ENCODE data around the gene ITGA5. TPM values are rescaled to one million over a fixed set of nuclear protein-coding genes. Genes with fewer than 3 reads are reported as not detected.

ITGA5 gene
- total and polyA plus RNA-seq, 9 of the 15 experiments (the other 6 are each of a cell fraction or from before 2014, with no cell fraction given) = 9.1 to 82.1 (median 47.4) TPM

DNA sequence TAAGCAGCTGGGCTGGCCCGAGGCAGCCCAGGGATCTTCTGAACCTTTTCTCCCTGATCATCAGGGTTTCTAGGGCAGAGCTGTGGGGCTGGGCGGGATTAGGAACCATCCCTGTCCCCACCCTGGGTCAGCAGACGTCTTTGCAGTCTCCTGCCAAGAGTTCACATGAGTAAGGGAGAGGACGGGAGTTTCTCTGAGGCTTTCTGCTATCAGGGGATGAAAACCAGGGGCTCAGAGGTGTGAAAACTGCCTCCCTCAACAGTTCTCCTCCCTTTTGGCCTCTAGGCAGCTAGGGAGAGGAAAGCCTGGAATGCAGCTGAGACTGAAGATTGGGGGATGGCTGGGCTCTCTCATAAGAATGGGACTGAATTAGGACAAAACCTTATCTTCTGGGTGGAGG is 42.5 kb downstream of the ITGA5 start:
- WGBS (ENCODE audit: insufficient coverage, low coverage, missing lambda C conversion rate) = 63% methylated on average over 4 of the region's 4 CpGs
- in situ Hi-C loops (cut with MboI) = no loop called here
- ChIA-PET POLR2A (no interaction called here), CTCF (ENCODE audit: low intra/inter-chr PET ratio) (no interaction called here)
- Histone ChIP-seq H2AFZ (ENCODE audit: low read depth, low read length) (no peak overlapping the region), H3K9me3 (replicated peaks; ENCODE audit: control insufficient read depth, insufficient read depth, low read depth, low read length) (no peaks in the 10 kb centered on the region), H3K36me3 (ENCODE audit: control insufficient read depth, insufficient read depth, low read length) (peaks cover 92% of the 10 kb centered on the region), H3K9ac (ENCODE audit: insufficient read depth in 1 of 2, low read depth in 2 of 2, low read length in 2 of 2) (peak overlapping the region in 1 of 2 experiments; percentile 0; a peak in 1 of 4 replicates), H3K4me1 (replicated peaks in 1 of 2; ENCODE audit: control insufficient read depth in 2 of 2, insufficient read depth in 2 of 2, low read length in 2 of 2) (peaks cover 42 to 47% of the 10 kb centered on the region in 2 experiments; a peak in 4 of 5 replicates), H3K79me2 (ENCODE audit: control insufficient read depth, insufficient read depth, low read length) (peaks cover 48% of the 10 kb centered on the region), H3K27ac (ENCODE audit: extremely low read depth, low read depth, low read length) (no peak overlapping the region), H3K4me3 (no peak overlapping the region), H4K20me1 (replicated peaks; ENCODE audit: control insufficient read depth, insufficient read depth, low read length) (peaks cover 12% of the 10 kb centered on the region), H3K27me3 (ENCODE audit: control insufficient read depth in 2 of 2, insufficient read depth in 2 of 2, low read length in 2 of 2) (no peaks in the 10 kb centered on the region), H3K4me2 (ENCODE audit: insufficient read depth, low read length) (no peak overlapping the region; the same call in 1 of the 2 replicates), H3K9me1 (ENCODE audit: control insufficient read depth, insufficient read depth, low read length) (peaks cover 8% of the 10 kb centered on the region)
- ATAC-seq (no peak), DNase-seq (ENCODE audit: extremely low read depth in 1 of 4, low spot score in 3 of 4) (no peak), FAIRE-seq (no peak)
- BruUV-seq (replicated peaks) = no TSS peak
- TF ChIP-seq RBM39 (optimal IDR thresholded peaks at IDR 0.05; ENCODE audit: low read depth, low read length) (no peak), DPF2 (IDR thresholded peaks at IDR 0.05) (no peak), CSDE1 (IDR thresholded peaks at IDR 0.05) (no peak), HNRNPH1 (optimal IDR thresholded peaks at IDR 0.05; ENCODE audit: low read depth, low read length) (no peak), HDAC8 (tag; IDR thresholded peaks at IDR 0.05) (no peak), PREB (CRISPR knock-in tag; IDR thresholded peaks at IDR 0.05) (no peak), PURB (CRISPR knock-in tag; IDR thresholded peaks at IDR 0.05; ENCODE audit: low read depth) (no peak), MECOM (CRISPR knock-in tag; IDR thresholded peaks at IDR 0.05) (no peak), ZNF347 (CRISPR knock-in tag; IDR thresholded peaks at IDR 0.05; ENCODE audit: low read depth) (no peak), MAFG (tag; conservative IDR thresholded peaks at IDR 0.05) (no peak), MYBL2 (IDR thresholded peaks at IDR 0.05; ENCODE audit: low read depth) (no peak), MYBL2 (CRISPR knock-in tag; IDR thresholded peaks at IDR 0.05; ENCODE audit: borderline replicate concordance) (no peak), CC2D1A (IDR thresholded peaks at IDR 0.05) (no peak), ZNF408 (CRISPR knock-in tag; IDR thresholded peaks at IDR 0.05; ENCODE audit: low read depth) (no peak), GTF2A2 (tag; IDR thresholded peaks at IDR 0.05) (no peak), ZZZ3 (IDR thresholded peaks at IDR 0.05) (no peak), ZNF143 (CRISPR knock-in tag; IDR thresholded peaks at IDR 0.05) (no peak)
- TF ChIP-seq, protein P1, sequence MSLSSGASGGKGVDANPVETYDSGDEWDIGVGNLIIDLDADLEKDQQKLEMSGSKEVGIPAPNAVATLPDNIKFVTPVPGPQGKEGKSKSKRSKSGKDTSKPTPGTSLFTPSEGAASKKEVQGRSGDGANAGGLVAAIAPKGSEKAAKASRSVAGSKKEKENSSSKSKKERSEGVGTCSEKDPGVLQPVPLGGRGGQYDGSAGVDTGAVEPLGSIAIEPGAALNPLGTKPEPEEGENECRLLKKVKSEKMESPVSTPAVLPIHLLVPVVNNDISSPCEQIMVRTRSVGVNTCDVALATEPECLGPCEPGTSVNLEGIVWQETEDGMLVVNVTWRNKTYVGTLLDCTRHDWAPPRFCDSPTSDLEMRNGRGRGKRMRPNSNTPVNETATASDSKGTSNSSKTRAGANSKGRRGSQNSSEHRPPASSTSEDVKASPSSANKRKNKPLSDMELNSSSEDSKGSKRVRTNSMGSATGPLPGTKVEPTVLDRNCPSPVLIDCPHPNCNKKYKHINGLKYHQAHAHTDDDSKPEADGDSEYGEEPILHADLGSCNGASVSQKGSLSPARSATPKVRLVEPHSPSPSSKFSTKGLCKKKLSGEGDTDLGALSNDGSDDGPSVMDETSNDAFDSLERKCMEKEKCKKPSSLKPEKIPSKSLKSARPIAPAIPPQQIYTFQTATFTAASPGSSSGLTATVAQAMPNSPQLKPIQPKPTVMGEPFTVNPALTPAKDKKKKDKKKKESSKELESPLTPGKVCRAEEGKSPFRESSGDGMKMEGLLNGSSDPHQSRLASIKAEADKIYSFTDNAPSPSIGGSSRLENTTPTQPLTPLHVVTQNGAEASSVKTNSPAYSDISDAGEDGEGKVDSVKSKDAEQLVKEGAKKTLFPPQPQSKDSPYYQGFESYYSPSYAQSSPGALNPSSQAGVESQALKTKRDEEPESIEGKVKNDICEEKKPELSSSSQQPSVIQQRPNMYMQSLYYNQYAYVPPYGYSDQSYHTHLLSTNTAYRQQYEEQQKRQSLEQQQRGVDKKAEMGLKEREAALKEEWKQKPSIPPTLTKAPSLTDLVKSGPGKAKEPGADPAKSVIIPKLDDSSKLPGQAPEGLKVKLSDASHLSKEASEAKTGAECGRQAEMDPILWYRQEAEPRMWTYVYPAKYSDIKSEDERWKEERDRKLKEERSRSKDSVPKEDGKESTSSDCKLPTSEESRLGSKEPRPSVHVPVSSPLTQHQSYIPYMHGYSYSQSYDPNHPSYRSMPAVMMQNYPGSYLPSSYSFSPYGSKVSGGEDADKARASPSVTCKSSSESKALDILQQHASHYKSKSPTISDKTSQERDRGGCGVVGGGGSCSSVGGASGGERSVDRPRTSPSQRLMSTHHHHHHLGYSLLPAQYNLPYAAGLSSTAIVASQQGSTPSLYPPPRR (CRISPR knock-in tag; IDR thresholded peaks at IDR 0.05; ENCODE audit: borderline replicate concordance) = no peak
- intact Hi-C loops (cut with micrococcal nuclease) = no loop called here
